Stimulated activated naive CD8-positive, alpha-beta T cell treated with anti-CD3 and anti-CD28 coated beads, Interleukin-15, Interleukin-2, amounts not matched to agents 100 U/mL and 50 U/mL, for 24 hours (primary cell): ENCODE data around the gene ZNF217.
A peak's percentile ranks its signal among the peaks of the same experiment; 100 is the strongest.
"Not testable (repeated sequence)": the region's sequence is repeated elsewhere in the genome, so short reads cannot be mapped to it uniquely, and the experiment has no call there.

Experiments used
- ATAC-seq: fragments of 150-1000 bp; cut with Tn5 transposase; one replicate; pipeline ENCODE4 v1.10.0; 2021
- DNase-seq: peaks from one replicate; pipeline ENCODE4 v3.0.0; 2021

Gene ZNF217

GRCh38 chr20:53598140-53599043 lies 4.8 kb upstream of the ZNF217 start:
- DNase-seq (no peak), ATAC-seq (no peak)

GRCh38 chr20:53597521-53598120 lies 4.0 kb upstream of the ZNF217 start:
- no peak for DNase-seq
- ATAC-seq, result no peak

- DNase-seq, result no peak
- ATAC-seq, result no peak
These were observed 3.4 kb upstream of the ZNF217 start for GRCh38 chr20:53597030-53597482.

- ATAC-seq, DNase-seq: not testable (repeated sequence)
These were observed 2.8 kb upstream of the ZNF217 start for GRCh38 chr20:53596189-53597001.

GRCh38 chr20:53595742-53596141 lies 2.1 kb upstream of the ZNF217 start:
- not testable (repeated sequence) for ATAC-seq, DNase-seq

GRCh38 chr20:53595018-53595378 lies 1.4 kb upstream of the ZNF217 start:
- no peak for DNase-seq
- ATAC-seq, result no peak

GRCh38 chr20:53594068-53595017 lies 704 bp upstream of the ZNF217 start:
- DNase-seq (peak; percentile 99), ATAC-seq (peak; percentile 84)

- peak; percentile 52 for DNase-seq
- ATAC-seq, result no peak
These were observed 610 bp downstream of the ZNF217 start for GRCh38 chr20:53592992-53593465.

- DNase-seq (peak; percentile 71), ATAC-seq (peak; percentile 8)
These were observed 1.1 kb downstream of the ZNF217 start for GRCh38 chr20:53592454-53592991.

- DNase-seq, ATAC-seq: not testable (repeated sequence)
These were observed 1.6 kb downstream of the ZNF217 start for GRCh38 chr20:53591941-53592441.

GRCh38 chr20:53591206-53591741 lies 2.4 kb downstream of the ZNF217 start:
- not testable (repeated sequence) for DNase-seq, ATAC-seq

- not testable (repeated sequence) for DNase-seq, ATAC-seq
These were observed 3.0 kb downstream of the ZNF217 start for GRCh38 chr20:53590608-53591007.

- DNase-seq, ATAC-seq: not testable (repeated sequence)
These were observed 3.5 kb downstream of the ZNF217 start for GRCh38 chr20:53590122-53590521.

GRCh38 chr20:53589321-53590065 lies 4.1 kb downstream of the ZNF217 start:
- peak; percentile 50 for DNase-seq
- ATAC-seq, result not testable (repeated sequence)

- ATAC-seq, DNase-seq: not testable (repeated sequence)
These were observed 6.4 kb downstream of the ZNF217 start for GRCh38 chr20:53587157-53587703.

- ATAC-seq (no peak), DNase-seq (no peak)
These were observed 7.0 kb downstream of the ZNF217 start for GRCh38 chr20:53586640-53587039.

GRCh38 chr20:53585910-53586309 lies 7.7 kb downstream of the ZNF217 start:
- not testable (repeated sequence) for DNase-seq

GRCh38 chr20:53585004-53585569 lies 8.6 kb downstream of the ZNF217 start:
- not testable (repeated sequence) for DNase-seq, ATAC-seq

More at GRCh38 chr20:53585910-53586309, 7.7 kb downstream of the ZNF217 start:
- not testable (repeated sequence) for ATAC-seq

GRCh38 chr20:53584550-53584913 lies 9.1 kb downstream of the ZNF217 start:
- not testable (repeated sequence) for ATAC-seq

More at GRCh38 chr20:53584550-53584913, 9.1 kb downstream of the ZNF217 start:
- DNase-seq, result not testable (repeated sequence)
